Stimulated activated CD8-positive, alpha-beta memory T cell treated with anti-CD3 and anti-CD28 coated beads, Interleukin-15, amount 100 ng/mL, for 1 hour (primary cell): Measurements from ENCODE around the gene MYO7B.

Source experiments
- DNase-seq: peaks from one replicate; pipeline ENCODE4 v3.0.0-alpha.2; 2020; ENCODE audit warnings: low read depth

Gene MYO7B

GRCh38 chr2:127574656-127575055 lies 39.2 kb downstream of the MYO7B start:
- DNase-seq: no peak

DNA sequence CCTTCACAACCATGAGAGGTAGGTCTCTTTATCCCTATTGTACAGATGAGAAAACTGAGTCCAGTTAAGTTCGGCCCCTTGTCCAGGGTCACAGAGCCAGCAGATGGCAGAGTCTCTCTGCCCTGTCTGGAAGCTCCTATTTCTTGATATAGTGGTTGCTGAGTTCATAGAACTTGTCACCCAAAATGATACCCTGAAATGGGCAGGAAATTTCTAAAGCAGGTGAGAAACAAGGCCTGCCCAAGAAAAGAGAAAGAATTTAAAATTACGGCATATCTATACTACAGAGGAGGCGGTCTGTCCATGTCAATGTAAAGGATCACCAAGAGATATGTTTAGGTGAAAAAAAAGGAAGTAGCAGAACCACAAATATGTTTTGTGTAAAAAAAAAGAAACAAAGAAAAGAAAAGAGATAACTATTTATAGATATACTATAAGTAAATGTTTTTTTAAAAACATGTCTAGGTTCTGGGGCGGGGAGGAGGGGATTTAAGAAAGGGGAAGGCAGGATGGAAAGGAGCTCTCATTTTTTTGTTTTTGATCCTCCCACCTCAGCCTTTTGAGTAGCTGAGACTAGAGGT lies 39.8 kb downstream of the MYO7B start:
- no peak for DNase-seq

GRCh38 chr2:127575941-127576432 lies 40.5 kb downstream of the MYO7B start:
- no peak for DNase-seq

DNA sequence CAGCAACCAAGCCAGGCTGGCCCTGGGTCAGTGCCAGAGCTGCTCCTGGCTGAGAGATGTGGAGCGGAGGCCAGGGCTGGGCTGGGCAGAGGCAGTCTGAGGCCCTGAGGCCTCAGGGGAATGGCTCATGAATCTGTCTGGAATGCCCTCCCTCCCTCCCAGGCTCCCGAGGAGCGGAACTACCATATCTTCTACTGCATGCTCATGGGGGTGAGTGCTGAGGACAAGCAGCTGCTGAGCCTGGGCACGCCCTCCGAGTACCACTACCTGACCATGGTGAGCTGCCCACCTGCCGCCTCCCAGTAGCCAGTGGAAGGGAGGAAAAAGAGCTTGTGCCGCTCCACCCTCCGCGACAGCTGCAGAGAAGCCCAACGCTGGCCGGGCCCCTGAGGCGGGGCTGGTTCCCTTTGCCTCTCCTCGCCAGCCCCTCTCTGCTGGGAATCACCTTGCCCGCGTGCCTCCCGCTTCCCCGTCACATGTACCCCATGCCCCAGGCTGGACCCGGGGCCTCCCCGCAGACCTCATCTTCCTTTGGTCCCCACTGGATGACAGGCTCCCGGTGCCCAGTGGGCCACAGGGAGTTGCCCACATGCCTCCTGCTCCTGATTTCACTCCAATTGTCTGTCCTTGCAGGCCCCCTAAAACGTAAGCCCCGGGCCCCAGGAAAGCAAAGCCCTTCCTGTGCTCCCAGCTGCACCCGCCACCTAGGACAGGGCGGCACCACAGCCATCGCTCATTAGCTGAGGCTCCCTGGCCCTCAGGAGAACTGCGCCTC lies 41.1 kb downstream of the MYO7B start:
- no peak for DNase-seq

DNA sequence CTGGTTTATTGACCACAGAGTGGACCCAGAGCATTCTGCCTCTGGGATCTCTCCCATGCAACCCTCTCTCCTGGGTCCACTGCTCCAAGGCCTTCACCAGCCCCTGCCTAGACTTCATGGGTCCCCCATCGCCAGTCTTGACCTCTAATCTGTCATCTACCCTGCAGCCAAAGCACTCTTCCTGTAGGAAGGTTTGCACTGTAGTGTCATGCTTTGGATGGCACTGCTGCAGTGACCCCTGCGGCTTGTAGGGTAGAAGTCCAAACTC lies 41.7 kb downstream of the MYO7B start:
- DNase-seq: no peak

- no peak for DNase-seq
Measured at GRCh38 chr2:127577503-127577902, 42.0 kb downstream of the MYO7B start.

- DNase-seq: no peak
Measured at GRCh38 chr2:127577973-127578372, 42.5 kb downstream of the MYO7B start.

- no peak for DNase-seq
Measured at GRCh38 chr2:127578411-127578810, 42.9 kb downstream of the MYO7B start.

GRCh38 chr2:127579231-127579630 lies 43.7 kb downstream of the MYO7B start:
- no peak for DNase-seq

GRCh38 chr2:127580167-127581049 lies 44.9 kb downstream of the MYO7B start:
- DNase-seq: no peak

- DNase-seq: no peak
Measured at GRCh38 chr2:127581050-127581345, 45.5 kb downstream of the MYO7B start.

- no peak for DNase-seq
Measured at GRCh38 chr2:127581516-127582490, 46.3 kb downstream of the MYO7B start.

- DNase-seq: no peak
Measured at GRCh38 chr2:127582863-127583861, 47.7 kb downstream of the MYO7B start.

DNA sequence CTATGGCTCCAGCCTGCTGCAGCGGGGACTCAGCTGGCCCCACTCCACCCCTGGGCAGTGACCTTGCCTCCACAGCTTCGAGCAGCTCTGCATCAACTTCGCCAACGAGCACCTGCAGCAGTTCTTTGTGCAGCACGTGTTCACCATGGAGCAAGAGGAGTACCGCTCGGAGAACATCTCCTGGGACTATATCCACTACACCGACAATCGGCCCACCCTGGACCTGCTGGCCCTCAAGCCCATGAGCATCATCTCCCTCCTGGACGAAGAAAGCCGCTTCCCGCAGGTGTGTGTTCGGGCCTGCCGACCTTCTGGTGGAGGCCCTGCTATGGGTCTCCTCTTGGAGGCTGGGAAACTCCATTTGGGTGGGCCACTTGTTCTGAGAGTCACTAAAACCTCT lies 48.6 kb downstream of the MYO7B start:
- no peak for DNase-seq

DNA sequence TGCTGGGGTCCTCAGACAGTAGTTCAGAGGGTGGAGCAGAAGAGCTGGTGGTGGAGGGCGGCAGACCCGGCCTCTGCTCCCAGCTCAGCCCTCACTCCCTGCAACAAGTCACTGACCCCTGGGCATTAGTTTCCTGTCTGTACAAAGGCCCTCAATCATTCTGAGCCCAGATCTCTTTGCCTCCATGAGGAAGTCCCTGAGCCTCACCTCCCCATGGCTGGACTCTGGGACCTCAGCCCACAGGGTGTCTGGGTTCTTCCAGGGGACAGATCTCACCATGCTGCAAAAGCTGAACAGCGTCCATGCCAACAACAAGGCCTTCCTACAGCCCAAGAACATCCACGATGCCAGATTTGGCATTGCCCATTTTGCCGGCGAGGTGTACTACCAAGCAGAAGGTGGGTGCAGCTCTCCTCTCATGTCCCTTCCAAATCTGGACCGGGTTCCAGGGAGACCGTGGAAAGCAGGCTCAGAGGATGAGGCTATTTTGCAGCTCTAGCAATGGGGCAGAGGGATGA lies 49.1 kb downstream of the MYO7B start:
- no peak for DNase-seq

- no peak for DNase-seq
Measured at GRCh38 chr2:127585270-127585807, 49.9 kb downstream of the MYO7B start.

- no peak for DNase-seq
Measured at GRCh38 chr2:127586136-127586535, 50.7 kb downstream of the MYO7B start.

DNA sequence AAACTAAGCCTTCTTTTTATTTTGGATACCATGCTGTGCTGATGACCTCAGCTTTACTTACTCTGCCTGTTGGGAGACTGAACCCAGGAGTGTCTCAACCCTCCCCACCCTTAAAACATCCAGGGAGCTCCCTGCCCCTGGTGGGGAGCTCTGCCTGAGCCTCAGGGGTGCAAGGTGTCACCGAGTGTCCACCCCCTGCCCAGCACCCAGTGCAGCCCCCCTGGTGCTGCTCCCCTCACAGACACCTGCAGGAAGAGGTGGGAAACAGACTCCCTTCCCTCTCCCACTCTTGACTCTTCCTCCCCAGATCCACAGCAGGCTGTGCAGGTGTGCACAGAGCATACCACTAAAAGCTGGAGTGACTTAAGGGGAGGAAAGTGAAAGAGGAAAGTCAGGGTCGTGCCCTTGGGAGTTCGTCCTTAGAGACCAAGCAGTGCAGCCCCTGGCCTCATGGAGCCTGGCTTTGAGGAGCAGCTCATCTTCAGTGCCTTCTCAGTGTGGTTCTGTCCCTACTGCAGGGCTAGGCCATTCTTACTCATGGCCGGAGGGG lies 51.3 kb downstream of the MYO7B start:
- no peak for DNase-seq

GRCh38 chr2:127588241-127588640 lies 52.8 kb downstream of the MYO7B start:
- no peak for DNase-seq

- no peak for DNase-seq
Measured at GRCh38 chr2:127589358-127589757, 53.9 kb downstream of the MYO7B start.
